ENCODE data around the gene EBF3. TPM values are rescaled to one million over a fixed set of nuclear protein-coding genes. Genes with fewer than 3 reads are reported as not detected.

Gene EBF3
- total and polyA plus RNA-seq, 9 of the 15 experiments (the other 6 are each of a cell fraction or from before 2014, with no cell fraction given), result not detected

DNA sequence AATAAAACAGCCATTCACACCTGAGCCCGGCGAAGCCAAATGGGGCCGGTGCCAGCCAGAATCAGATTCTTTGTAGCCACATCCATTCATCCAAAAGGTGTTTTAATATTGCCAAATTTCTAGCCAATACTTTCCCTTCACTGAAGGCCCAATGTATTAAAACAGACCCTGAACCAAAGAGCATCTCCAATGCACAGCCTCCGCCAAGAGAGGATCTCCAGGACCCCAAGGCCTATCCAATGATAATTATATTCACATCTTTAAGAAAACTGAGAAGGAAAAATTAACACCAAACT lies 12.2 kb downstream of the EBF3 start:
- in situ Hi-C loops (cut with MboI) (no loop called here), intact Hi-C loops (cut with micrococcal nuclease) (no loop called here)
- Histone ChIP-seq H3K9me3 (replicated peaks; ENCODE audit: control insufficient read depth, insufficient read depth, low read depth, low read length) (no peaks in the 10 kb centered on the region), H3K27ac (ENCODE audit: extremely low read depth, low read depth, low read length) (no peak overlapping the region), H4K20me1 (replicated peaks; ENCODE audit: control insufficient read depth, insufficient read depth, low read length) (no peaks in the 10 kb centered on the region), H3K79me2 (ENCODE audit: control insufficient read depth, insufficient read depth, low read length) (no peaks in the 10 kb centered on the region), H3K9ac (ENCODE audit: insufficient read depth in 1 of 2, low read depth in 2 of 2, low read length in 2 of 2) (no peak overlapping the region), H3K4me3 (no peak overlapping the region), H3K4me2 (ENCODE audit: insufficient read depth, low read length) (no peak overlapping the region), H3K36me3 (ENCODE audit: control insufficient read depth, insufficient read depth, low read length) (no peaks in the 10 kb centered on the region), H3K9me1 (ENCODE audit: control insufficient read depth, insufficient read depth, low read length) (no peaks in the 10 kb centered on the region), H2AFZ (ENCODE audit: low read depth, low read length) (no peak overlapping the region), H3K4me1 (replicated peaks in 1 of 2; ENCODE audit: control insufficient read depth in 2 of 2, insufficient read depth in 2 of 2, low read length in 2 of 2) (no peaks in the 10 kb centered on the region), H3K27me3 (ENCODE audit: control insufficient read depth in 2 of 2, insufficient read depth in 2 of 2, low read length in 2 of 2) (peaks cover 0 to 5% of the 10 kb centered on the region in 2 experiments; a peak in 2 of 5 replicates)
- TF ChIP-seq RNF2 (IDR thresholded peaks at IDR 0.05) (no peak), ADNP (tag; IDR thresholded peaks at IDR 0.05) (no peak), SOX6 (IDR thresholded peaks at IDR 0.05) (no peak), SMARCB1 (IDR thresholded peaks at IDR 0.05; ENCODE audit: insufficient read length, low read depth) (no peak), ZSCAN32 (CRISPR knock-in tag; IDR thresholded peaks at IDR 0.05) (no peak), TCF7L2 (IDR thresholded peaks at IDR 0.05; ENCODE audit: low read depth, low read length) (no peak), JUND (IDR thresholded peaks at IDR 0.05; ENCODE audit: borderline replicate concordance, low read depth, low read length) (no peak), JUND (tag; IDR thresholded peaks at IDR 0.05; ENCODE audit: borderline replicate concordance, low read depth, low read length) (no peak), CBFB (CRISPR knock-in tag; IDR thresholded peaks at IDR 0.05) (no peak), ZC3H11A (IDR thresholded peaks at IDR 0.05; ENCODE audit: low read depth, low read length) (no peak), NFATC3 (IDR thresholded peaks at IDR 0.05) (no peak)
- TF ChIP-seq, protein P1, sequence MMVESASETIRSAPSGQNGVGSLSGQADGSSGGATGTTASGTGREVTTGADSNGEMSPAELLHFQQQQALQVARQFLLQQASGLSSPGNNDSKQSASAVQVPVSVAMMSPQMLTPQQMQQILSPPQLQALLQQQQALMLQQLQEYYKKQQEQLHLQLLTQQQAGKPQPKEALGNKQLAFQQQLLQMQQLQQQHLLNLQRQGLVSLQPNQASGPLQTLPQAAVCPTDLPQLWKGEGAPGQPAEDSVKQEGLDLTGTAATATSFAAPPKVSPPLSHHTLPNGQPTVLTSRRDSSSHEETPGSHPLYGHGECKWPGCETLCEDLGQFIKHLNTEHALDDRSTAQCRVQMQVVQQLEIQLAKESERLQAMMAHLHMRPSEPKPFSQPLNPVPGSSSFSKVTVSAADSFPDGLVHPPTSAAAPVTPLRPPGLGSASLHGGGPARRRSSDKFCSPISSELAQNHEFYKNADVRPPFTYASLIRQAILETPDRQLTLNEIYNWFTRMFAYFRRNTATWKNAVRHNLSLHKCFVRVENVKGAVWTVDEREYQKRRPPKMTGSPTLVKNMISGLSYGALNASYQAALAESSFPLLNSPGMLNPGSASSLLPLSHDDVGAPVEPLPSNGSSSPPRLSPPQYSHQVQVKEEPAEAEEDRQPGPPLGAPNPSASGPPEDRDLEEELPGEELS (CRISPR knock-in tag; IDR thresholded peaks at IDR 0.05; ENCODE audit: borderline replicate concordance), result no peak
- TF ChIP-seq, protein P2, sequence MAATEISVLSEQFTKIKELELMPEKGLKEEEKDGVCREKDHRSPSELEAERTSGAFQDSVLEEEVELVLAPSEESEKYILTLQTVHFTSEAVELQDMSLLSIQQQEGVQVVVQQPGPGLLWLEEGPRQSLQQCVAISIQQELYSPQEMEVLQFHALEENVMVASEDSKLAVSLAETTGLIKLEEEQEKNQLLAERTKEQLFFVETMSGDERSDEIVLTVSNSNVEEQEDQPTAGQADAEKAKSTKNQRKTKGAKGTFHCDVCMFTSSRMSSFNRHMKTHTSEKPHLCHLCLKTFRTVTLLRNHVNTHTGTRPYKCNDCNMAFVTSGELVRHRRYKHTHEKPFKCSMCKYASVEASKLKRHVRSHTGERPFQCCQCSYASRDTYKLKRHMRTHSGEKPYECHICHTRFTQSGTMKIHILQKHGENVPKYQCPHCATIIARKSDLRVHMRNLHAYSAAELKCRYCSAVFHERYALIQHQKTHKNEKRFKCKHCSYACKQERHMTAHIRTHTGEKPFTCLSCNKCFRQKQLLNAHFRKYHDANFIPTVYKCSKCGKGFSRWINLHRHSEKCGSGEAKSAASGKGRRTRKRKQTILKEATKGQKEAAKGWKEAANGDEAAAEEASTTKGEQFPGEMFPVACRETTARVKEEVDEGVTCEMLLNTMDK (IDR thresholded peaks at IDR 0.05; ENCODE audit: borderline replicate concordance, insufficient read depth, low read depth, low read length, poor library complexity, severe bottlenecking), result no peak
- DNase-seq (ENCODE audit: extremely low read depth in 1 of 4, low spot score in 3 of 4), result no peak
- FAIRE-seq, result no peak
- ATAC-seq, result no peak
- CTCF ChIA-PET (ENCODE audit: low intra/inter-chr PET ratio), result no interaction called here
- no TSS peak for BruUV-seq (replicated peaks)
- POLR2A ChIA-PET, result no interaction called here
- 3% methylated on average over 4 of the region's 4 CpGs for WGBS (ENCODE audit: insufficient coverage, low coverage, missing lambda C conversion rate)
